ENCODE results near the gene PPP1R14D.

PPP1R14D gene

GRCh38 chr15:40796041-40796440, 32.5 kb downstream of the PPP1R14D start:
- H3K9ac ChIP-seq (ENCODE audit: low read depth, low read length), result no peak overlapping the region
- no peak overlapping the region for H3K27ac ChIP-seq (ENCODE audit: low read depth, low read length)
- peaks cover 24% of the 10 kb centered on the region for H3K4me1 ChIP-seq (ENCODE audit: control insufficient read depth, insufficient read depth, low read length)
- 0 out of 2 replicates have a peak, but pooled peaks cover 3% of the 10 kb centered on the region for H3K36me3 ChIP-seq (ENCODE audit: control insufficient read depth, insufficient read depth, low read length)
- H3K9me3 ChIP-seq (ENCODE audit: control insufficient read depth, insufficient read depth, low read length), result no peaks in the 10 kb centered on the region
- no peak overlapping the region for H3K4me3 ChIP-seq (ENCODE audit: low read depth, low read length)
- H3K27me3 ChIP-seq (ENCODE audit: control insufficient read depth, insufficient read depth, low read length), result no peaks in the 10 kb centered on the region

- H3K27ac ChIP-seq (ENCODE audit: low read depth, low read length), result no peak overlapping the region
- no peak overlapping the region for H3K4me3 ChIP-seq (ENCODE audit: low read depth, low read length)
These were observed 35.1 kb downstream of the PPP1R14D start for GRCh38 chr15:40793216-40793989.

GRCh38 chr15:40792394-40792793, 36.1 kb downstream of the PPP1R14D start:
- H3K4me1 ChIP-seq (ENCODE audit: control insufficient read depth, insufficient read depth, low read length), result peaks cover 27% of the 10 kb centered on the region
- no peaks in the 10 kb centered on the region for H3K27me3 ChIP-seq (ENCODE audit: control insufficient read depth, insufficient read depth, low read length)
- H3K9ac ChIP-seq (ENCODE audit: low read depth, low read length), result no peak overlapping the region
- H3K36me3 ChIP-seq (ENCODE audit: control insufficient read depth, insufficient read depth, low read length), result peaks cover 7% of the 10 kb centered on the region; the same call in 1 of the 2 replicates
- no peaks in the 10 kb centered on the region for H3K9me3 ChIP-seq (ENCODE audit: control insufficient read depth, insufficient read depth, low read length)
- H3K4me3 ChIP-seq (ENCODE audit: low read depth, low read length), result no peak overlapping the region
- H3K27ac ChIP-seq (ENCODE audit: low read depth, low read length), result no peak overlapping the region

More at GRCh38 chr15:40793216-40793989, 35.1 kb downstream of the PPP1R14D start:
- Histone ChIP-seq H3K9ac (ENCODE audit: low read depth, low read length) (no peak overlapping the region), H3K9me3 (ENCODE audit: control insufficient read depth, insufficient read depth, low read length) (no peaks in the 10 kb centered on the region), H3K27me3 (ENCODE audit: control insufficient read depth, insufficient read depth, low read length) (no peaks in the 10 kb centered on the region), H3K36me3 (ENCODE audit: control insufficient read depth, insufficient read depth, low read length) (peaks cover 7% of the 10 kb centered on the region; the same call in 1 of the 2 replicates), H3K4me1 (ENCODE audit: control insufficient read depth, insufficient read depth, low read length) (peaks cover 25% of the 10 kb centered on the region)

GRCh38 chr15:40790718-40791117, 37.8 kb downstream of the PPP1R14D start:
- no peak overlapping the region for H3K9ac ChIP-seq (ENCODE audit: low read depth, low read length)
- no peak overlapping the region for H3K27ac ChIP-seq (ENCODE audit: low read depth, low read length)
- H3K4me1 ChIP-seq (ENCODE audit: control insufficient read depth, insufficient read depth, low read length), result peaks cover 35% of the 10 kb centered on the region
- H3K9me3 ChIP-seq (ENCODE audit: control insufficient read depth, insufficient read depth, low read length), result no peaks in the 10 kb centered on the region
- H3K27me3 ChIP-seq (ENCODE audit: control insufficient read depth, insufficient read depth, low read length), result no peaks in the 10 kb centered on the region
- H3K36me3 ChIP-seq (ENCODE audit: control insufficient read depth, insufficient read depth, low read length), result peaks cover 7% of the 10 kb centered on the region; the same call in 1 of the 2 replicates
- no peak overlapping the region for H3K4me3 ChIP-seq (ENCODE audit: low read depth, low read length)

- Histone ChIP-seq H3K9ac (ENCODE audit: low read depth, low read length) (no peak overlapping the region), H3K36me3 (ENCODE audit: control insufficient read depth, insufficient read depth, low read length) (peaks cover 7% of the 10 kb centered on the region; the same call in 1 of the 2 replicates), H3K9me3 (ENCODE audit: control insufficient read depth, insufficient read depth, low read length) (no peaks in the 10 kb centered on the region), H3K4me1 (ENCODE audit: control insufficient read depth, insufficient read depth, low read length) (peaks cover 40% of the 10 kb centered on the region), H3K27me3 (ENCODE audit: control insufficient read depth, insufficient read depth, low read length) (no peaks in the 10 kb centered on the region), H3K27ac (ENCODE audit: low read depth, low read length) (no peak overlapping the region), H3K4me3 (ENCODE audit: low read depth, low read length) (no peak overlapping the region)
These were observed 38.5 kb downstream of the PPP1R14D start for GRCh38 chr15:40789999-40790398.

- H3K27ac ChIP-seq (ENCODE audit: low read depth, low read length), result no peak overlapping the region
- peaks cover 40% of the 10 kb centered on the region for H3K4me1 ChIP-seq (ENCODE audit: control insufficient read depth, insufficient read depth, low read length)
- peaks cover 7% of the 10 kb centered on the region; the same call in 1 of the 2 replicates for H3K36me3 ChIP-seq (ENCODE audit: control insufficient read depth, insufficient read depth, low read length)
- H3K27me3 ChIP-seq (ENCODE audit: control insufficient read depth, insufficient read depth, low read length), result no peaks in the 10 kb centered on the region
- H3K9ac ChIP-seq (ENCODE audit: low read depth, low read length), result no peak overlapping the region
- H3K9me3 ChIP-seq (ENCODE audit: control insufficient read depth, insufficient read depth, low read length), result no peaks in the 10 kb centered on the region
- H3K4me3 ChIP-seq (ENCODE audit: low read depth, low read length), result no peak overlapping the region
These were observed 39.4 kb downstream of the PPP1R14D start for GRCh38 chr15:40789119-40789518.

- H3K9ac ChIP-seq (ENCODE audit: low read depth, low read length), result no peak overlapping the region
- peaks cover 41% of the 10 kb centered on the region for H3K4me1 ChIP-seq (ENCODE audit: control insufficient read depth, insufficient read depth, low read length)
- no peaks in the 10 kb centered on the region for H3K9me3 ChIP-seq (ENCODE audit: control insufficient read depth, insufficient read depth, low read length)
- H3K27me3 ChIP-seq (ENCODE audit: control insufficient read depth, insufficient read depth, low read length), result no peaks in the 10 kb centered on the region
- H3K36me3 ChIP-seq (ENCODE audit: control insufficient read depth, insufficient read depth, low read length), result peaks cover 7% of the 10 kb centered on the region; the same call in 1 of the 2 replicates
- peak overlapping the region; percentile 36; the same call in 1 of the 2 replicates for H3K4me3 ChIP-seq (ENCODE audit: low read depth, low read length)
- peak overlapping the region; percentile 61 for H3K27ac ChIP-seq (ENCODE audit: low read depth, low read length)
These were observed 40.5 kb downstream of the PPP1R14D start for GRCh38 chr15:40787991-40788390.

GRCh38 chr15:40787344-40787841, 41.1 kb downstream of the PPP1R14D start:
- Histone ChIP-seq H3K9me3 (ENCODE audit: control insufficient read depth, insufficient read depth, low read length) (no peaks in the 10 kb centered on the region), H3K4me3 (ENCODE audit: low read depth, low read length) (peak overlapping the region; percentile 36), H3K27ac (ENCODE audit: low read depth, low read length) (peak overlapping the region; percentile 72), H3K36me3 (ENCODE audit: control insufficient read depth, insufficient read depth, low read length) (peaks cover 7% of the 10 kb centered on the region; the same call in 1 of the 2 replicates), H3K9ac (ENCODE audit: low read depth, low read length) (0 out of 2 replicates have a peak overlapping the region, but pooled peaks have one; percentile 11), H3K4me1 (ENCODE audit: control insufficient read depth, insufficient read depth, low read length) (peaks cover 44% of the 10 kb centered on the region), H3K27me3 (ENCODE audit: control insufficient read depth, insufficient read depth, low read length) (no peaks in the 10 kb centered on the region)

GRCh38 chr15:40785814-40786213, 42.7 kb downstream of the PPP1R14D start:
- Histone ChIP-seq H3K27ac (ENCODE audit: low read depth, low read length) (no peak overlapping the region), H3K9ac (ENCODE audit: low read depth, low read length) (no peak overlapping the region), H3K27me3 (ENCODE audit: control insufficient read depth, insufficient read depth, low read length) (no peaks in the 10 kb centered on the region)

GRCh38 chr15:40785164-40785563, 43.3 kb downstream of the PPP1R14D start:
- Histone ChIP-seq H3K27me3 (ENCODE audit: control insufficient read depth, insufficient read depth, low read length) (no peaks in the 10 kb centered on the region), H3K4me3 (ENCODE audit: low read depth, low read length) (no peak overlapping the region), H3K4me1 (ENCODE audit: control insufficient read depth, insufficient read depth, low read length) (peaks cover 40% of the 10 kb centered on the region), H3K36me3 (ENCODE audit: control insufficient read depth, insufficient read depth, low read length) (no peaks in the 10 kb centered on the region), H3K9me3 (ENCODE audit: control insufficient read depth, insufficient read depth, low read length) (no peaks in the 10 kb centered on the region), H3K9ac (ENCODE audit: low read depth, low read length) (no peak overlapping the region), H3K27ac (ENCODE audit: low read depth, low read length) (no peak overlapping the region)

More at GRCh38 chr15:40785814-40786213, 42.7 kb downstream of the PPP1R14D start:
- Histone ChIP-seq H3K9me3 (ENCODE audit: control insufficient read depth, insufficient read depth, low read length) (no peaks in the 10 kb centered on the region), H3K4me1 (ENCODE audit: control insufficient read depth, insufficient read depth, low read length) (peaks cover 44% of the 10 kb centered on the region), H3K4me3 (ENCODE audit: low read depth, low read length) (no peak overlapping the region), H3K36me3 (ENCODE audit: control insufficient read depth, insufficient read depth, low read length) (peaks cover 4% of the 10 kb centered on the region; the same call in 1 of the 2 replicates)

GRCh38 chr15:40782609-40783227, 45.8 kb downstream of the PPP1R14D start:
- H3K9me3 ChIP-seq (ENCODE audit: control insufficient read depth, insufficient read depth, low read length), result no peaks in the 10 kb centered on the region
- peaks cover 18% of the 10 kb centered on the region for H3K36me3 ChIP-seq (ENCODE audit: control insufficient read depth, insufficient read depth, low read length)

More at GRCh38 chr15:40782609-40783227, 45.8 kb downstream of the PPP1R14D start:
- Histone ChIP-seq H3K27me3 (ENCODE audit: control insufficient read depth, insufficient read depth, low read length) (no peaks in the 10 kb centered on the region), H3K27ac (ENCODE audit: low read depth, low read length) (no peak overlapping the region), H3K4me1 (ENCODE audit: control insufficient read depth, insufficient read depth, low read length) (peaks cover 27% of the 10 kb centered on the region), H3K4me3 (ENCODE audit: low read depth, low read length) (no peak overlapping the region), H3K9ac (ENCODE audit: low read depth, low read length) (no peak overlapping the region)
